Measurements from ENCODE around the gene KRTAP5-3.

The KRTAP5-3 gene

GRCh38 chr11:1563149-1563638, 45.1 kb downstream of the KRTAP5-3 start:
- DNase-seq: no peak

GRCh38 chr11:1562469-1563148, 45.7 kb downstream of the KRTAP5-3 start:
- no peak for DNase-seq

GRCh38 chr11:1561955-1562354, 46.3 kb downstream of the KRTAP5-3 start:
- no peak for DNase-seq

- no peak for DNase-seq
Measured at GRCh38 chr11:1561266-1561665, 47.0 kb downstream of the KRTAP5-3 start.

- no peak for DNase-seq
Measured at GRCh38 chr11:1560649-1561251, 47.5 kb downstream of the KRTAP5-3 start.

- no peak for DNase-seq
Measured at GRCh38 chr11:1560002-1560648, 48.1 kb downstream of the KRTAP5-3 start.

GRCh38 chr11:1559111-1559951, 48.9 kb downstream of the KRTAP5-3 start:
- DNase-seq: peak; percentile 43

- no peak for DNase-seq
Measured at GRCh38 chr11:1558775-1559110, 49.5 kb downstream of the KRTAP5-3 start.

- peak; percentile 85 for DNase-seq
Measured at GRCh38 chr11:1557904-1558774, 50.1 kb downstream of the KRTAP5-3 start.

Measured in fibroblast of skin of right biceps (primary cell).